ENCODE measurements around the gene C3orf80. TPM values are rescaled to one million over a fixed set of nuclear protein-coding genes. Genes with fewer than 3 reads are reported as not detected.

The C3orf80 gene
- polyA plus RNA-seq, 1 of the 3 experiments (the other 2 are of a cell fraction) = not detected

DNA sequence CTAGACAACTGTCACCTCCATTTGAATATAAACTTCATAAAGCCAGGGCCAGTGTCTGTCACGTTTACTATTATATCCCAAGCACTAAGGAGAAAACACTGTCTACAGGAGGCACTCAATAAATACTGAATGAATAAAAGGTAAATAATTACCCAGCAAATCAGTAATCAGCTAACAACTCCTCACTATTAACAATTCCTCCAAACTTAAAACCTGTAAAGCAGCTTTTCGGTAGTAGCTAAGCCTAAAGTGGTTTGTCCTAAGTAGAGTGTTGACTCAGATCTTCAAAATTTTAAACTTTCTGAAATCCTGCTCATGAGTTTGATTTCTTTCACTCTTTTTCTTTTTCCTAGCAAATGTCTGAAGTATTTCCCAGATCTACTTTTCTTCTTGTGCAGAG, 39.9 kb downstream of the C3orf80 start:
- H3K27ac ChIP-seq (ENCODE audit: low read depth in 2 of 2, low read length in 1 of 2) = no peak overlapping the region
- no peak overlapping the region for H2AFZ ChIP-seq (ENCODE audit: low read depth)
- H3K9ac ChIP-seq = no peak overlapping the region
- WGBS (ENCODE audit: low lambda C conversion rate) = 94% methylated on average over 2 of the region's 2 CpGs
- H3K79me2 ChIP-seq (ENCODE audit: insufficient read depth) = no peaks in the 10 kb centered on the region
- no peaks in the 10 kb centered on the region for H3K27me3 ChIP-seq (ENCODE audit: insufficient read depth)
- no peaks in the 10 kb centered on the region for H3K9me2 ChIP-seq
- H4K20me1 ChIP-seq (ENCODE audit: insufficient read depth) = no peaks in the 10 kb centered on the region
- H3K9me3 ChIP-seq = no peaks in the 10 kb centered on the region
- H3F3A ChIP-seq (replicated peaks; ENCODE audit: insufficient read depth) = no peaks in the 10 kb centered on the region
- H3K36me3 ChIP-seq (replicated peaks in 1 of 2; ENCODE audit: control insufficient read depth in 1 of 2, insufficient read depth in 2 of 2, low read length in 1 of 2) = peaks cover 12 to 22% of the 10 kb centered on the region in 2 experiments
- DNase-seq = no peak
- POLR2A ChIA-PET = no interaction called here
- no peak overlapping the region for H3K4me2 ChIP-seq
- H3K4me3 ChIP-seq (ENCODE audit: low read depth in 2 of 2, low read length in 1 of 2) = no peak overlapping the region
- no peak for TF ChIP-seq JUND (IDR thresholded peaks at IDR 0.05)
- TF ChIP-seq EZH2phosphoT487 (IDR thresholded peaks at IDR 0.05; ENCODE audit: borderline replicate concordance, low read depth) = no peak
- TF ChIP-seq, protein P1, sequence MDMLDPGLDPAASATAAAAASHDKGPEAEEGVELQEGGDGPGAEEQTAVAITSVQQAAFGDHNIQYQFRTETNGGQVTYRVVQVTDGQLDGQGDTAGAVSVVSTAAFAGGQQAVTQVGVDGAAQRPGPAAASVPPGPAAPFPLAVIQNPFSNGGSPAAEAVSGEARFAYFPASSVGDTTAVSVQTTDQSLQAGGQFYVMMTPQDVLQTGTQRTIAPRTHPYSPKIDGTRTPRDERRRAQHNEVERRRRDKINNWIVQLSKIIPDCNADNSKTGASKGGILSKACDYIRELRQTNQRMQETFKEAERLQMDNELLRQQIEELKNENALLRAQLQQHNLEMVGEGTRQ (IDR thresholded peaks at IDR 0.05; ENCODE audit: borderline replicate concordance, low read depth, low read length) = no peak
- no peak for TF ChIP-seq CHD2 (IDR thresholded peaks at IDR 0.05; ENCODE audit: low read length, partially characterized antibody)
- TF ChIP-seq NRF1 (IDR thresholded peaks at IDR 0.05; ENCODE audit: low read depth, low read length) = no peak
- TF ChIP-seq TEAD4 (IDR thresholded peaks at IDR 0.05; ENCODE audit: borderline replicate concordance, insufficient read depth) = no peak
- H3K4me1 ChIP-seq (ENCODE audit: control insufficient read depth in 1 of 2, insufficient read depth in 2 of 2, low read depth in 1 of 2, low read length in 1 of 2) = 0 out of 4 replicates have a peak, but pooled peaks cover 0 to 3% of the 10 kb centered on the region in 2 experiments
- CTCF ChIA-PET = no interaction called here

Other genes starting within 250 kb of the C3orf80 start
- 0.97 and 1.9 TPM in 2 replicates for gene IL12A, start 236.6 kb upstream of the C3orf80 start, polyA plus RNA-seq (2012; rRNA removed)
- 10.5 and 17.4 TPM in 2 replicates for gene IFT80, start 173.8 kb downstream of the C3orf80 start, polyA plus RNA-seq (2012; rRNA removed)
- gene SMC4, start 174.2 kb downstream of the C3orf80 start, polyA plus RNA-seq (2012; rRNA removed) = 18.8 and 26.1 TPM in 2 replicates
- gene TRIM59, start 224.4 kb downstream of the C3orf80 start, polyA plus RNA-seq (2012; rRNA removed) = 4.1 and 5.3 TPM in 2 replicates

Measured in SK-N-SH (cell line).